ENCODE data around the gene PGGHG. TPM values are rescaled to one million over a fixed set of nuclear protein-coding genes. Genes with fewer than 3 reads are reported as not detected.

Gene PGGHG
- polyA plus RNA-seq, 1 donor (not counting 4 experiments of a cell fraction or from before 2014, with no cell fraction given) = 4.3 TPM

DNA sequence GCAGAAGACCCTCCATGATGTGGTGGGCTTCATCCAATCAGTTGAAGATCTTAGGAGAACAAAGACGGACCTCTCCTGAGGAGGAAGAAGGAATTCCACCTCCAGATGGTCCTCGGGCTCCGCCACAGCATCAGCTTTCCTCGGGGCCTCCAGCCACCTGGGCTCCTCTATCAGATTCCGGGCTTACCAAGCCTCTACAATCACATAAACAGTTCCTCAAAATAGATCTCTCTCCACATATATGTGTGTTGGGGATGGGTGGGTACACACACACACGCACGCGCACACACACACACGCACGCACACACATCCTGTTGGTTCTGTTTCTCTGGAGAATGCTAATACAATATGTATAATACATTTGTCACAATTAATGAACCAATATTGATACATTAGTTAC is 29.5 kb upstream of the PGGHG start:
- DNase-seq (ENCODE audit: low read depth, low spot score) (no peak), FAIRE-seq (no peak)
- no peaks in the 10 kb centered on the region for H3K27me3 ChIP-seq (ENCODE audit: control insufficient read depth, extremely low read depth, insufficient read depth, low read length)
- TF ChIP-seq, protein P1, sequence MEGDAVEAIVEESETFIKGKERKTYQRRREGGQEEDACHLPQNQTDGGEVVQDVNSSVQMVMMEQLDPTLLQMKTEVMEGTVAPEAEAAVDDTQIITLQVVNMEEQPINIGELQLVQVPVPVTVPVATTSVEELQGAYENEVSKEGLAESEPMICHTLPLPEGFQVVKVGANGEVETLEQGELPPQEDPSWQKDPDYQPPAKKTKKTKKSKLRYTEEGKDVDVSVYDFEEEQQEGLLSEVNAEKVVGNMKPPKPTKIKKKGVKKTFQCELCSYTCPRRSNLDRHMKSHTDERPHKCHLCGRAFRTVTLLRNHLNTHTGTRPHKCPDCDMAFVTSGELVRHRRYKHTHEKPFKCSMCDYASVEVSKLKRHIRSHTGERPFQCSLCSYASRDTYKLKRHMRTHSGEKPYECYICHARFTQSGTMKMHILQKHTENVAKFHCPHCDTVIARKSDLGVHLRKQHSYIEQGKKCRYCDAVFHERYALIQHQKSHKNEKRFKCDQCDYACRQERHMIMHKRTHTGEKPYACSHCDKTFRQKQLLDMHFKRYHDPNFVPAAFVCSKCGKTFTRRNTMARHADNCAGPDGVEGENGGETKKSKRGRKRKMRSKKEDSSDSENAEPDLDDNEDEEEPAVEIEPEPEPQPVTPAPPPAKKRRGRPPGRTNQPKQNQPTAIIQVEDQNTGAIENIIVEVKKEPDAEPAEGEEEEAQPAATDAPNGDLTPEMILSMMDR (optimal IDR thresholded peaks at IDR 0.05 in 1 of 3, IDR thresholded peaks at IDR 0.05 in 1 of 3, conservative IDR thresholded peaks at IDR 0.05 in 1 of 3; ENCODE audit: extremely low read depth in 1 of 3, insufficient read depth in 2 of 3, low read length in 3 of 3) = no peak
- TF ChIP-seq EZH2 (IDR thresholded peaks at IDR 0.05; ENCODE audit: low read length) = no peak
- H4K20me1 ChIP-seq (ENCODE audit: control insufficient read depth, extremely low read depth, insufficient read depth, low read length) = no peaks in the 10 kb centered on the region
- H3K4me2 ChIP-seq (ENCODE audit: control insufficient read depth, extremely low read depth, insufficient read depth, low read depth, low read length) = no peak overlapping the region
- no peaks in the 10 kb centered on the region for H3K9me3 ChIP-seq (ENCODE audit: control insufficient read depth, low read depth, low read length)
- no peak overlapping the region for H2AFZ ChIP-seq (ENCODE audit: control insufficient read depth, low read length)
- no peaks in the 10 kb centered on the region for H3K36me3 ChIP-seq (ENCODE audit: control insufficient read depth in 2 of 2, extremely low read depth in 1 of 2, insufficient read depth in 2 of 2, low read length in 2 of 2)
- H3K4me1 ChIP-seq (ENCODE audit: control insufficient read depth, extremely low read depth, insufficient read depth, low read length) = no peaks in the 10 kb centered on the region
- no peak overlapping the region for H3K4me3 ChIP-seq (ENCODE audit: control insufficient read depth in 2 of 3, extremely low read depth in 1 of 3, insufficient read depth in 2 of 3, low read depth in 1 of 3, low read length in 3 of 3)
- no peak overlapping the region for H3K27ac ChIP-seq (ENCODE audit: control insufficient read depth, insufficient read depth, low read length)
- no peaks in the 10 kb centered on the region for H3K79me2 ChIP-seq (ENCODE audit: control insufficient read depth, insufficient read depth, low read length)
- H3K9ac ChIP-seq (ENCODE audit: control insufficient read depth, extremely low read depth, insufficient read depth, low read length) = no peak overlapping the region
- H3K9me1 ChIP-seq (ENCODE audit: control insufficient read depth, extremely low read depth, insufficient read depth, low read length) = no peaks in the 10 kb centered on the region
- dilution Hi-C loops (cut with MboI; ENCODE audit: extremely low pct_ligation_motif_present, low sequenced_read_pairs) = no loop called here

DNA sequence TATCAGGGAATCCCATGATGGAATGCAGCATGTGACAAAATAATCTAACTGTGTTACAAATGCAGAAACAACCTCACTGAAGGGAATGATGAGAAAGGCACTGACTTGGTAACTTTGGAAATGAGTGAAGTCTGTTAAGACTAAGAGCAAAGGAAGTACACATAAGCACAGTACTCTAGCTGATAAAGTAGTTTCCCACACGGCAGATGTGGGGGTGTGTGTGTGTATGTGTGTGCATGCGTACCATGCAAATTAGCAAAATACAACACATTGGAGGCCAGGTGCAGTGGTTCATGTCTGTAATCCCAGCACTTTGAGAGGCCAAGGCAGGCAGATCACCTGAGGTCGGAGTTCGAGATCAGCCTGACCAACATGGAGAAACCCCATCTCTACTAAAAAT is 27.3 kb upstream of the PGGHG start:
- H3K9me1 ChIP-seq (ENCODE audit: control insufficient read depth, extremely low read depth, insufficient read depth, low read length) = no peaks in the 10 kb centered on the region
- no peak overlapping the region for H3K9ac ChIP-seq (ENCODE audit: control insufficient read depth, extremely low read depth, insufficient read depth, low read length)
- FAIRE-seq (no peak), DNase-seq (ENCODE audit: low read depth, low spot score) (no peak)
- no peaks in the 10 kb centered on the region for H3K36me3 ChIP-seq (ENCODE audit: control insufficient read depth in 2 of 2, extremely low read depth in 1 of 2, insufficient read depth in 2 of 2, low read length in 2 of 2)
- no peak overlapping the region for H2AFZ ChIP-seq (ENCODE audit: control insufficient read depth, low read length)
- H3K27me3 ChIP-seq (ENCODE audit: control insufficient read depth, extremely low read depth, insufficient read depth, low read length) = no peaks in the 10 kb centered on the region
- no peaks in the 10 kb centered on the region for H3K4me1 ChIP-seq (ENCODE audit: control insufficient read depth, extremely low read depth, insufficient read depth, low read length)
- no peaks in the 10 kb centered on the region for H3K79me2 ChIP-seq (ENCODE audit: control insufficient read depth, insufficient read depth, low read length)
- no peak overlapping the region for H3K4me2 ChIP-seq (ENCODE audit: control insufficient read depth, extremely low read depth, insufficient read depth, low read depth, low read length)
- no peaks in the 10 kb centered on the region for H4K20me1 ChIP-seq (ENCODE audit: control insufficient read depth, extremely low read depth, insufficient read depth, low read length)
- no peak overlapping the region for H3K4me3 ChIP-seq (ENCODE audit: control insufficient read depth in 2 of 3, extremely low read depth in 1 of 3, insufficient read depth in 2 of 3, low read depth in 1 of 3, low read length in 3 of 3)
- dilution Hi-C loops (cut with MboI; ENCODE audit: extremely low pct_ligation_motif_present, low sequenced_read_pairs) = no loop called here
- no peak overlapping the region for H3K27ac ChIP-seq (ENCODE audit: control insufficient read depth, insufficient read depth, low read length)
- TF ChIP-seq, protein P1 (optimal IDR thresholded peaks at IDR 0.05 in 1 of 3, IDR thresholded peaks at IDR 0.05 in 1 of 3, conservative IDR thresholded peaks at IDR 0.05 in 1 of 3; ENCODE audit: extremely low read depth in 1 of 3, insufficient read depth in 2 of 3, low read length in 3 of 3) = no peak
- TF ChIP-seq EZH2 (IDR thresholded peaks at IDR 0.05; ENCODE audit: low read length) = no peak
- H3K9me3 ChIP-seq (ENCODE audit: control insufficient read depth, low read depth, low read length) = no peaks in the 10 kb centered on the region

Data from keratinocyte (primary cell).